ENCODE measurements around the gene SH2D3C.

SH2D3C gene

DNA sequence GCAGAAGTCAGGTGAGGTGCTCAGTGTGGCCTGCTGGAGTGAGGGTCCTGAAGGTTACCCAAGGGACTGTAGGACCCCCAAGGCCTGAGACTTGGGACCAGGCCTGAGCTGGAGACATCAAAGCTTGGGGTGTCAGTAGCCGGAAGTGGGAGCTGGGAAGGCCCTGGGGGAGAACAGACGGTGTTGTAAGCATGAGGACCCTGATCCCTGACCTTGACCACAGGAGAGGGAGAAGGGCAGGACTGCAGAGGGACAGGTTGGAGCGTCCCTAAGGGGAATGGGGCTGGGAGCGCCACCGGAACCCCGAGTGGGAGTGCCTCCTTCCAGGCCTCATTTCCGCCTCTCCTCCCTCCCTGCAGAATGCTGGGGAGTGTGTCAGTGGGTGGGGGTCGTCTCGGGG is 62.1 kb downstream of the SH2D3C start:
- DNase-seq = no peak

GRCh38 chr9:127715470-127716337 is 62.8 kb downstream of the SH2D3C start, which contains the start of the genes PTRH1 and TTC16:
Gene PTRH1, minus strand, starts transcription at chr9:127715663. Its CDS starts 24 bp downstream, at chr9:127715639.
Gene TTC16, plus strand, starts transcription at chr9:127716079. Its CDS starts 67 bp downstream, at chr9:127716146.
- peak; percentile 90 to 96 for DNase-seq

DNA sequence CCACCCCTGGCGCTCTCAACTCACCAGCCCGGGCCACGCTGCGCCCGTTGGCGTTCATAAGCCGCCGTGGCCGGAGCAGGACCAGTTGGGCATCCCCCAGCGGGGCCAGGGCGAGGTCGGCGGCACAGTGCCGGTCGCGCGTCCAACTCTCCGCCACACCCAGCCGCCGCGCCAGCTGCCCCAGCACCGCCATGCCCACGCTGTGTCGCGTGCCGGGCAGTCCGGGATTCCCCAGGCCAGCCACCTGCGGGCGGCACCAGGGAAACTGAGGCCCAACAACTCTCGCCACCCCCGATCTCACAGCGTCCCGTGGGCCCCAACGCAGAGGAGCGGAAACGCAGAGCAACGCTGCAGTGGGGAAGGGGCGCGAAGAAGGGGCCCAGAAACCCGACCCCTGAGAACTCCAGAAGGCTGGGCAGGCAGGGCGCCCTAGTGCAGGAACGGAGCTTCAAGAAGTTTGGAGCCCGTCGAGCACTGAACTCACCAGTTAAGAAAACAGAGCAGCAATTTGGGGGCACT is 63.5 kb downstream of the SH2D3C start:
- DNase-seq = no peak

- no peak for DNase-seq
These were observed 64.3 kb downstream of the SH2D3C start for GRCh38 chr9:127714020-127714750.

DNA sequence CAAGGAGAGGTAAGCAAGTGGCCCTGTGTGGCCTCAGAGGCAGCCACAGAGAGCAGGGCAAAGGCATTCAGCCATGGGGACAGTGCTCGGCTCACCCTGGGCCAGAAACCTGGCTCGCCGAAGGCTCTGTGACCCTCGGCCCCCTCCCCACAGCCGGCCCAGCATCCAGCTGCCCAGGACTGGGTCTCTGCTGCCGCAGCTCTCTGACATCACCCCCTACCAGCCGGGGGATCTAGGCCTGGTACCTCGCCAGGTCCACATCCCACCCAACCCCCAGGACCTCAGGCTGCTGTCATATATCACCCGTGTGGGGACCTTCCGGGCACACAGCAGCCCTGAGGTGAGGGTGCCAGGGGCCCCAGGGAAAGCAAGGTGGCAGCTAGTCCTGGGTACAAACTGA is 65.6 kb downstream of the SH2D3C start:
- DNase-seq = no peak

DNA sequence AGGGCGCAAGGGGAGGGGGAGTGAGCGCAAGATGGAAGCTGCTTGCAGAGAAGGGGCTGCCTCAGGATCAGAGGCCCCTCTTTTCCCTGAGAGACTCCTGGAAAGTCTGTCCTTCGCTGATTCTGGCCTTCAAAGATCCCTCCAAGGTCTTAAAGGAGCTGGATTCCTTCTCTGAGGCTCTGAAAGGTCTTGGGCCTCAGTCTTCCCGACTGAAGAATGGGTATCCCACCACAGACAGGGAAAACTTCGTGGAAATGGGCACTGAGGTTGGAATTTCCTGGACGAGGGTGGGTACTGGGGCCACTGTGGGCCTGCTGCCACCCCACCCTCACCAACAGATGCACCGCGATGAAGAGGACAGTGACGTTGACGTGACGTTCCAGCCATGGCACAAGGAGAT is 66.1 kb downstream of the SH2D3C start:
- no peak for DNase-seq

- DNase-seq = no peak
These were observed 66.6 kb downstream of the SH2D3C start for GRCh38 chr9:127711831-127712274.

- DNase-seq = no peak
These were observed 67.2 kb downstream of the SH2D3C start for GRCh38 chr9:127711226-127711701.

- DNase-seq = no peak
These were observed 68.2 kb downstream of the SH2D3C start for GRCh38 chr9:127710204-127710783.

GRCh38 chr9:127708952-127709587 is 69.4 kb downstream of the SH2D3C start:
- DNase-seq = no peak

- DNase-seq = no peak
These were observed 70.7 kb downstream of the SH2D3C start for GRCh38 chr9:127707766-127708165.

DNA sequence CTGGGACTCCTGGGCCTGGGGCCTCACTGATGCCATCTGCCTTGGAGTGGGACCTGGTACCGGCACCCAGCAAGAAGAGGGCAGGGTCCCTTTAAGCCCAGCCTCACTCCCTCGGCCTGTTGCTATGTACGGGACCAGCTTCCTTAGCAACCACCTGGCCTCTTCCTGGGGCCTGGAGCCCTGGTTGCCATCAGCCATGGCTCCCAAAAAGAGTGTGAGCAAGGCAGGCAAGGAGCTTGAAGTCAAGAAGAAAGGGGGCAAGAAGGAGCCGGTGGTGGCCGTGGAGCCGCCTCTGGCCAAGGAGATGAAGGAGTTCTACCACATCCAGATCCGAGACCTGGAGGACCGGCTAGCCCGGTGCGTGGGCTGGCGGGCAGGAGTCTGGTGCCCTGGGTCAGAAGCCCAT is 71.6 kb downstream of the SH2D3C start, which contains the start of gene CFAP157:
Gene CFAP157, plus strand, starts transcription at position 153 of the 406 bp plus-strand sequence. Its CDS starts 44 bp downstream, at position 197.
- DNase-seq = peak in 1 of 2 experiments; percentile 31

DNA sequence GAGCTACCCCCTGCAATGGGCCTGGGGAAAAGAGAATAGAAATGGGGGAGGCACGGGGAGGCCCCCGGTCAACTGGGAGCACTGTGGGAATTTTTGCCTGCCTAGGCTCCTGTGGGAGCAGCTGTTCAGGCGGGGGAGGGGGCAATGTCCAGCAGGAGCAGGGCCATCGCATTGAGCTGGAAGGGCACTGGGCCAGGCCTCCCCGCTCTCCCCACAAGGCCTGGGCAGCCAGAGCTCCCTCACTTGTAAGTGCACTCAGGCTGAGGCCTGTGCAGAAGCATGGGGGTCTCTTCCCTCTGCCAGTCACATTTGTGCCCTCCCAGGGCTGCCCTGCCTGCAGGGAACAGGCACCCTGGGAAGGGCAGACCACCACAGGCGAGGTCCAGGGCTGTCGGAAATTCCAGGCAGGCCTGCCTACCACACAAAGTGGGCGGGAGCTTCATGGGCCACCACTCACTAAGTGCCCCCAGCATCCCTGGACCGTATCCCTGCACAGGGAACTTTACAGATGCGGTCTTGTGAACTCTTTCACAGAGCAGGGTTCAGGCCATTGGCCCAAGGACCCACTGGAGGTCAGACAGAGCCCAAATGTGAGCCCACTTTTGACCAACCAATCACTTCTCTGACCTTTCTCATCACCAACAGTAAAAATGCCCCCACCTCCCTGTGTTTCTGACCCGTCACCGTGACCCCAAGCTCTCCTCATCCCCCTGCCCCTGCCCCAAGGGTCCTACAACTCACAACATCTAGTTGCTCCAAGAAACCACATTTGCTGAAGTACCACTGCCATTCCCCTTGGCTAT is 72.7 kb downstream of the SH2D3C start:
- DNase-seq = no peak

GRCh38 chr9:127703289-127703946 is 75.0 kb downstream of the SH2D3C start:
- DNase-seq = no peak

DNA sequence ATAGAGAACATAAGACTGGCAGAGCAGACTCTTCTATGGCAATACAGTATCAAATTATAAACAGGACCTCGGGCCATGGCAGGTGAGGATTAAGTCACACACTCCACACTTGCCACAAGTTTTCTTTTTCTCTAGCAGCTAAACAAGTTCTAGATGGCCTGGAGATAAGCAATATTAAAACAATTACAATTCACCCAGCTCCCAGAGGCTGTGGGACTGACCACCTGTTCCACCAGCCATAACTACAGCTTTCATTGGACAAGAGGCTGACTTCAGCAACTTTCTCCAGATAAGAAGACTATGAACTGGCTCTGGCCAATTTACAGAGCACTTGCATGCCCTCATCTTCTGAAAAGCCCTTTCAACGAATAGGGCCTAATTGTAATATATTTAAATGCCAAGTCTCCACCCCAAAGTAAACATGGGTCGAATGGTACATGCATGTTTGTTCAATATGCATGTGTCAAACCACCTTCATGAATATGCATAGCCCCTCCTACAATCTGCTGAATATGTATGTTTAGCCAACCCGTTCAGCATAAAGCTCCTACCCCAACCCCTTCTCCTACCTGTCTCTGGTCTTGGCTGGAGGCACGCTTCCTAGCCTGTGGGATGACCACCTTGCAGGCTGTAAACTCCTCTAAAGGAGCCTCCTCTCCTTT is 77.7 kb downstream of the SH2D3C start:
- DNase-seq = no peak

- no peak for DNase-seq
These were observed 78.3 kb downstream of the SH2D3C start for GRCh38 chr9:127700140-127700539.

DNA sequence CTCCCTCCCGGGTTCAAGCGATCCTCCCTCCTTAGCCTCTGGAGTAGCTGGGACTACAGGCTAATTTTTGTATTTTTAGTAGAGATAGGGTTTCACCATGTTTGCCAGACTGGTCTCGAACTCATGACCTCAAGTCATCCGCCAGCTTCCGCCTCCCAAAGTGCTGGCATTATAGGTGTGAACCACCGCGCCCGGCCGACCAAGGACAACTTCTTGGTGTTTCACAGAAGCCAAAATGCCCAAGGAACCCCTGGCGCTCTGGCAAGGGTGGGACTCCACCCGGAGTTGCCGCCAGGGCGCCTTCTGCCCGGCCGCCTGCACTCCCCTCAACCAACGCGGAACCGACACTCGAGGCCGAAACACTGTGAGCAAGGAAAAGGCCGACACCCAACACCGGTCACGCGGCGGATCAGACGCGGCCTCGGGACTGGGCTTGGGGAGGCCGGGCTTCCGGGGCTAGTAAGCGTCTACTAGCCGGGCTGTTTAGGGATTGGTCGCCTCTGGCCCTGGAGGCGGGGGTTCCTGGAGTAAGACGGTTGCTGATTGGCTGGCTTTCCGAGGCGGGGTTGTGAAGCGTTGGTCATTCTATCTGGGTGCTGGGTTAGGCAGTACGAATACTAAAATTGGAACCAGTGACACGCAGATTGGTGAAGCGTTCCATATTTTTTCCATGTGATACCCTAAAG is 79.3 kb downstream of the SH2D3C start:
- DNase-seq = peak; percentile 89 to 96

GRCh38 chr9:127698386-127698785 is 80.1 kb downstream of the SH2D3C start:
- DNase-seq = no peak

- DNase-seq = no peak
These were observed 80.9 kb downstream of the SH2D3C start for GRCh38 chr9:127697575-127697974.
